GM12878 (cell line): ENCODE measurements around the gene MYL6B. TPM values are rescaled to one million over a fixed set of nuclear protein-coding genes. Genes with fewer than 3 reads are reported as not detected.
"Not testable (repeated sequence)": the region's sequence is repeated elsewhere in the genome, so short reads cannot be mapped to it uniquely, and the experiment has no call there.

Experiments
- ATAC-seq: fragments of 200-7000 bp; cut with Tn5 transposase; 3 replicates; pipeline ENCODE4 v1.9.1; 2020; ENCODE audit warnings: mild to moderate bottlenecking, moderate library complexity
- BruUV-seq: library from RNA; stranded (reverse); fragments of 400-500 nt; replicated peaks from 2 replicates; lab custom pipeline; 2021; lab: Mats Ljungman, UMichigan
- CTCF ChIA-PET: fragments of 300-600 bp; sonication (Branson Sonifier 250); formaldehyde crosslinking; extraction: SDS; loops from one replicate; lab custom pipeline; 2021; ENCODE audit warnings: inconsistent platforms; lab: Yijun Ruan, JAX
- POLR2A ChIA-PET: fragments of 350-600 bp; formaldehyde crosslinking; extraction: SDS; loops from one replicate; lab custom pipeline; 2021; ENCODE audit warnings: inconsistent platforms; lab: Charles Lee
- RAD21 ChIA-PET: fragments of 300-600 bp; sonication (Branson Sonifier 250); formaldehyde crosslinking; loops from one replicate; lab custom pipeline; 2023; ENCODE audit warnings: antibody characterized with exemption; ENCODE audit not compliant: unreplicated experiment; lab: Charles Lee
- SMC1A ChIA-PET: fragments of 300-600 bp; sonication (Branson Sonifier 250); formaldehyde crosslinking; loops from one replicate; lab custom pipeline; 2023; ENCODE audit not compliant: unreplicated experiment, uncharacterized antibody; lab: Charles Lee
- DNase-seq: peaks from one replicate; pipeline ENCODE4 v3.0.0-alpha.2; 2011; ENCODE audit warnings: low read depth, low spot score
- FAIRE-seq: peaks from 3 replicates; lab custom pipeline; 2011; peaks lifted over from hg19 to GRCh38; lab: Jason Lieb, UNC
- H2AFZ ChIP-seq: 2 replicates; pipeline ENCODE4 v1.6.0; 2011; ENCODE audit warnings: low read depth, low read length, control low read depth; ENCODE audit not compliant: control insufficient read depth
- H3K27ac ChIP-seq: 2 replicates; pipeline ENCODE4 v1.5.1; 2011; ENCODE audit warnings: control low read depth; ENCODE audit not compliant: control insufficient read depth, insufficient read depth
- H3K27me3 ChIP-seq, 2 experiments: replicated peaks in 1 of 2; 2 replicates each; pipeline versions ENCODE4 v1.6.0 to v1.6.1; 2011; ENCODE audit warnings: low read length in 1 of 2; ENCODE audit not compliant: control insufficient read depth in 2 of 2, insufficient read depth in 2 of 2
- H3K36me3 ChIP-seq, 2 experiments: 2 replicates each; pipeline ENCODE4 v1.5.1; 2011; ENCODE audit warnings: low read length in 1 of 2; ENCODE audit not compliant: control insufficient read depth in 2 of 2, insufficient read depth in 2 of 2
- H3K4me1 ChIP-seq: 2 replicates; pipeline ENCODE4 v1.6.1; 2011; ENCODE audit warnings: mild to moderate bottlenecking, low read length, moderate library complexity, mixed read lengths; ENCODE audit not compliant: control insufficient read depth, insufficient read depth
- H3K4me2 ChIP-seq: 2 replicates; pipeline ENCODE4 v1.6.0; 2011; ENCODE audit warnings: control low read depth; ENCODE audit not compliant: control insufficient read depth, insufficient read depth
- H3K4me3 ChIP-seq: fragments of 200-600 bp; sonication (generic); 2 replicates; pipeline ENCODE4 v1.5.1; 2016
- H3K79me2 ChIP-seq: 2 replicates; pipeline ENCODE4 v1.6.0; 2011; ENCODE audit warnings: low read length; ENCODE audit not compliant: control insufficient read depth, insufficient read depth
- H3K9ac ChIP-seq: 2 replicates; pipeline ENCODE4 v1.8.0; 2011; ENCODE audit warnings: low read length, control low read depth, mixed read lengths; ENCODE audit not compliant: control insufficient read depth, insufficient read depth
- H3K9me3 ChIP-seq: replicated peaks from 3 replicates; pipeline ENCODE4 v1.5.1; 2011; ENCODE audit warnings: mild to moderate bottlenecking, low read length; ENCODE audit not compliant: control insufficient read depth, insufficient read depth
- H4K20me1 ChIP-seq: 2 replicates; pipeline ENCODE4 v1.6.0; 2011; ENCODE audit not compliant: control insufficient read depth, insufficient read depth
- ASH2L ChIP-seq: fragments of 300-600, 200-600 bp; sonication (generic); IDR thresholded peaks from 2 replicates; pipeline ENCODE4 v1.6.1; 2017; ENCODE audit warnings: low read depth, mild to moderate bottlenecking, borderline replicate concordance
- CHD1 ChIP-seq: IDR thresholded peaks from 2 replicates; pipeline ENCODE4 v1.6.1; 2012; ENCODE audit warnings: low read depth, low read length, improper control_type of control experiment
- CREM ChIP-seq: IDR thresholded peaks from 2 replicates; pipeline ENCODE4 v1.6.1; 2014; ENCODE audit warnings: antibody characterized with exemption, low read depth
- FOXM1 ChIP-seq: IDR thresholded peaks from 2 replicates; pipeline ENCODE4 v1.6.1; 2012; ENCODE audit warnings: low read depth, mild to moderate bottlenecking, inconsistent platforms, low read length, moderate library complexity
- HDGF ChIP-seq: fragments of 450-650 bp; IDR thresholded peaks from 2 replicates; pipeline ENCODE4 v1.6.1; 2016; ENCODE audit warnings: antibody characterized with exemption
- NR2F1 ChIP-seq: fragments of 450-650 bp; conservative IDR thresholded peaks from 2 replicates; pipeline ENCODE4 v1.6.1; 2017; ENCODE audit warnings: mild to moderate bottlenecking
- POLR2A ChIP-seq: IDR thresholded peaks from 2 replicates; pipeline ENCODE4 v1.6.1; 2011; ENCODE audit warnings: low read depth, mild to moderate bottlenecking, low read length
- POLR2AphosphoS2 ChIP-seq: IDR thresholded peaks from 2 replicates; pipeline ENCODE4 v1.6.1; 2011; ENCODE audit warnings: low read depth, mild to moderate bottlenecking, low read length, improper control_type of control experiment, moderate library complexity
- RAD21 ChIP-seq: IDR thresholded peaks from 2 replicates; pipeline ENCODE4 v1.6.1; 2011; ENCODE audit warnings: mild to moderate bottlenecking, low read depth, low read length, moderate library complexity; ENCODE audit not compliant: insufficient read depth
- ZBED1 ChIP-seq: IDR thresholded peaks from 2 replicates; pipeline ENCODE4 v1.6.1; 2016; ENCODE audit warnings: borderline replicate concordance
- WGBS: methylation state at CpG from one replicate; pipeline ENCODE4 v1.1.6; 2016; ENCODE audit warnings: low lambda C conversion rate; ENCODE audit not compliant: insufficient replicate concordance, insufficient coverage; ENCODE audit errors: missing lambda C conversion rate; 5-methylcytosine and 5-hydroxymethylcytosine counted together
- in situ Hi-C: fragments of 300-500 bp; cut with MboI; formaldehyde crosslinking; loops from 9 replicates; pipeline ENCODE4 v1.14.3; 2018; ENCODE audit warnings: mixed read lengths
- intact Hi-C: fragments of 100-400 bp; cut with micrococcal nuclease; formaldehyde crosslinking; loops from one replicate; pipeline ENCODE4 v1.14.2; 2022; ENCODE audit not compliant: unreplicated experiment
- polyA plus RNA-seq, 11 experiments: library from polyadenylated mRNA; depleted of rRNA in 4 of 11; unstranded in 6 of 11; stranded (reverse) in 5 of 11; fragments of >200 nt; fragmentation: Nextera tagmentation in 4 of 11; fragmentation: Illumina TruSeq in 1 of 11; extraction: Ambion mirVana in 4 of 11; extraction: Trizol in 1 of 11; gene quantifications; 1 replicate in 1 of 11; 2 replicates in 10 of 11; pipeline versions ENCODE4 v1.2.1 to v1.2.3, GENCODE V29; 2011 to 2016; ENCODE audit warnings: inconsistent platforms in 2 of 11, missing spikeins in 2 of 11, low read depth in 1 of 11
- total RNA-seq, 4 experiments: library from RNA; depleted of rRNA in 3 of 4; stranded (reverse); fragments of >200 nt in 3 of 4; fragmentation: Illumina TruSeq in 1 of 4; extraction: Trizol in 1 of 4; gene quantifications; 2 replicates each; pipeline versions ENCODE4 v1.2.1 to v1.2.3, GENCODE V29; 2013 to 2021

MYL6B gene
- total and polyA plus RNA-seq, 10 of the 15 experiments (the other 5 are each of a cell fraction or from before 2014, with no cell fraction given): 75.5 to 153 (median 114) TPM

DNA sequence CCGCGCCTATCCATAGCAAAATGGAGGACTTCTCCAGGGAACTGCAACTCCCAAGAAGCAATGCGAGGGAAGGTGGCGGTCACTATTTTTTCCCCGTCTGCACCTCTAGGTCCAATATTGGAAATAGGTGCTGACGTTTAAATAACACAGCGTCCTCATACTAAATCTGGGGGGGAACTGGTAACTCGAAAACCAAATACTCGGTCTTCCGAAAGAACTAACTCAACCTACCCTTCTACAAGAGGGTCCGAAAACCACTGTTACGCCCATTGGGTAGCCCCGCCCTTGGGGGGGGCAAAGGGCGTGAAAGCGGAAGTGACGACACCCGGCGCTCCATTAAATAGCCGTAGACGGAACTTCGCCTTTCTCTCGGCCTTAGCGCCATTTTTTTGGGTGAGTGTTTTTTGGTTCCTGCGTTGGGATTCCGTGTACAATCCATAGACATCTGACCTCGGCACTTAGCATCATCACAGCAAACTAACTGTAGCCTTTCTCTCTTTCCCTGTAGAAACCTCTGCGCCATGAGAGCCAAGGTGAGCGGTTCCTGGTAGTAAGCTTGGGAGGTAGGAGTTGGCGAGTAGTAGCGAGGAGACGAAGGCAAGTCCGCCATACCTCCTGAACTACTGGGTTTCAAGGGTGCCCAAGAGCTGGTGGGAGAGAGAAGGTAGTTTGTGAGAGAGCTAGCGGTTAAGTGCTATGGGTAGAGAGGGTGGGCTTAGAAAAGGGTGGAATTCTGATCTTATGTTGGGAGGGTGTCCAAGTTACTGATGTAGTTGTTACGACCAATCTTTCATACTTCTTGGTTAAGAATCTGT, 35.9 kb upstream of the MYL6B start, which contains the start of gene RPL41 (continued):
- peak; percentile 94 for TF ChIP-seq ZBED1
- peak; percentile 85 for TF ChIP-seq FOXM1
- TF ChIP-seq POLR2AphosphoS2: peak; percentile 99
- TF ChIP-seq ASH2L: 0 out of 2 replicates have a peak, but pooled peaks have one; percentile 75
- TF ChIP-seq CREM: peak; percentile 95
- peak; percentile 81 for TF ChIP-seq NR2F1
- peak; percentile 100 for TF ChIP-seq POLR2A
- TF ChIP-seq RAD21: no peak

- H4K20me1 ChIP-seq, FAIRE-seq, H3K9me3 ChIP-seq, H3K36me3 ChIP-seq, ATAC-seq, H2AFZ ChIP-seq, in situ Hi-C loops, BruUV-seq, H3K27me3 ChIP-seq, DNase-seq: not testable (repeated sequence)
- TF ChIP-seq CHD1: peak; percentile 78; the same call in 1 of the 2 replicates
- TF ChIP-seq HDGF: peak; percentile 28; the same call in 1 of the 2 replicates
- Histone ChIP-seq H3K4me2 (peak overlapping the region; percentile 46), H3K9ac (peak overlapping the region; percentile 75), H3K27ac (peak overlapping the region; percentile 79), H3K79me2 (peaks cover 28% of the 10 kb centered on the region), H3K4me3 (peak overlapping the region; percentile 90), H3K4me1 (peaks cover 15% of the 10 kb centered on the region)
- ChIA-PET CTCF (interaction anchor here (0.9 to 4.5 kb wide), 10 partner anchors 9 to 388 kb away, joined by 3 to 121 read pairs (median 10); partner anchors contain the start of genes ANKRD52, CD63, ESYT1 and PA2G4), SMC1A (interaction anchor here (2.6 to 4.5 kb wide), 4 partner anchors 13 to 379 kb away, joined by 16 to 50 read pairs (median 30); partner anchors contain the start of genes PA2G4, RNF41 and SMARCC2), RAD21 (interaction anchor here (0.6 to 3.9 kb wide), 12 partner anchors 11 to 1367 kb away, joined by 3 to 57 read pairs (median 5); partner anchors contain the start of genes ANKRD52, DNAJC14, ESYT1 and MYL6), POLR2A (interaction anchor here (0.5 to 5.5 kb wide), 21 partner anchors 8 to 1814 kb away, joined by 3 to 95 read pairs (median 4); partner anchors contain the start of genes CNPY2, DNAJC14, ESYT1 and GDF11)
- WGBS: 2% methylated on average over 11 of the region's 16 CpGs
- intact Hi-C loops: loop anchor here (5.0 kb wide), 7 partner anchors 35 to 570 kb away; partner anchors contain the start of genes CNPY2, DNAJC14, MYL6B and PTGES3
Measured at GRCh38 chr12:56117082-56117706, 35.2 kb upstream of the MYL6B start.
